ENCODE data around the gene AP1M2.

AP1M2 gene

DNA sequence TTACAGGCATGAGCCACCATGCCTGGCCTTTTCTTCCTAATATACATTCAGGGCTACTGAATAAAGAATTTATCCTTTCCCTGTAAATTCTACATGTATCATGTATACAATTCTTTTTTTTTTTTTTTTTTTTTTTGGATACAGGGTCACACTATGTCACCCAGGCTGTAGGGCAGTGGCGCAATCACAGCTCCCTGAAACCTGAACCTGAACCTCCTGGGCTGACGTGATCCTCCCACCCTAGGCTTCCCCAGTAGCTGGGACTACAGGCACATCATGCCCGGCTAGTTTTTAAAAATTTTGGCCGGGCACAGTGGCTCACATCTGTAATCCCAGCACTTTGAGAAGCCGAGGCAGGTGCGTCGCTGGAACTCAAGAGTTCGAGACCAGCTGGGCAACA is 31.7 kb upstream of the AP1M2 start:
- Histone ChIP-seq H3K9me3 (ENCODE audit: control insufficient read depth, insufficient read depth, low read length) (no peaks in the 10 kb centered on the region), H3K4me3 (ENCODE audit: low read length) (no peak overlapping the region), H3K27me3 (ENCODE audit: control insufficient read depth, insufficient read depth, low read length) (no peaks in the 10 kb centered on the region), H3K4me1 (ENCODE audit: control insufficient read depth, insufficient read depth, low read length) (no peaks in the 10 kb centered on the region), H3K27ac (ENCODE audit: low read length) (no peak overlapping the region), H3K36me3 (ENCODE audit: control insufficient read depth, insufficient read depth, low read length) (no peaks in the 10 kb centered on the region)
- WGBS (ENCODE audit: insufficient coverage, insufficient read length) = no CpG with 5 or more reads among the region's 8 CpGs
- DNase-seq (ENCODE audit: low read depth, low spot score) = no peak

GRCh38 chr19:10617409-10618121 is 30.5 kb upstream of the AP1M2 start:
- no peaks in the 10 kb centered on the region for H3K27me3 ChIP-seq (ENCODE audit: control insufficient read depth, insufficient read depth, low read length)
- WGBS (ENCODE audit: insufficient coverage, insufficient read length) = no CpG with 5 or more reads among the region's 15 CpGs
- H3K4me3 ChIP-seq (ENCODE audit: low read length) = no peak overlapping the region
- H3K4me1 ChIP-seq (ENCODE audit: control insufficient read depth, insufficient read depth, low read length) = no peaks in the 10 kb centered on the region
- DNase-seq (ENCODE audit: low read depth, low spot score) = no peak
- no peak overlapping the region for H3K27ac ChIP-seq (ENCODE audit: low read length)
- no peaks in the 10 kb centered on the region for H3K9me3 ChIP-seq (ENCODE audit: control insufficient read depth, insufficient read depth, low read length)
- no peaks in the 10 kb centered on the region for H3K36me3 ChIP-seq (ENCODE audit: control insufficient read depth, insufficient read depth, low read length)

DNA sequence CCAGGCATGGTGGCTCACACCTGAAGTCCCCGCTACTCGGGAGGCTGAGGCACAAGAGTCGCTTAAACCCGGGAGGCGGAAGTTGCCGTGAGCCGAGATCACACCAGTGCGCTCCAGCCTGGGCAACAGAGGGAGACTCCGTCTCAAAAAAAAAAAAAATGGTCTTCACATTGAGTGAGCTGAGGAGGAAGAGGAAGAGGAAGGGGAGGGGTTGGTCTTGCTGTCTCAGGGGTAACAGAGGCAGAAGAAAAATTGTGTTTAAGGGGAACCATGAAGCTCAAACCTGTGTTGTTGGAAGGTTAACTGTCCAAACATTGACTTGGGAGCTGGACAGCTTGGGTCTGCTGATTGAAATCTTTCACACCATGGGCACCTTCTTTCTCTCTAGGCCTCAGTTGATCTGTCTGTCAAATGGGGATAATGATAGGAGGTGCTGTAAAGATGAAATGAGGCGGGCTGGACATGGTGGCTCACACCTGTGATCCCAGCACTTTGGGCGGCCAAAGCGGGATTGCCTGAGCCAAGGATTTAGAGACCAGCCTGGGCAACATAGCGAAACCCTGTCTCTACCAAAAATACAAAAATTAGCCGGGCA is 28.4 kb upstream of the AP1M2 start:
- WGBS (ENCODE audit: insufficient coverage, insufficient read length) = no CpG with 5 or more reads among the region's 14 CpGs
- H3K4me3 ChIP-seq (ENCODE audit: low read length) = no peak overlapping the region
- H3K27ac ChIP-seq (ENCODE audit: low read length) = no peak overlapping the region
- H3K4me1 ChIP-seq (ENCODE audit: control insufficient read depth, insufficient read depth, low read length) = no peaks in the 10 kb centered on the region
- H3K9me3 ChIP-seq (ENCODE audit: control insufficient read depth, insufficient read depth, low read length) = no peaks in the 10 kb centered on the region
- H3K36me3 ChIP-seq (ENCODE audit: control insufficient read depth, insufficient read depth, low read length) = no peaks in the 10 kb centered on the region
- no peak for DNase-seq (ENCODE audit: low read depth, low spot score)
- H3K27me3 ChIP-seq (ENCODE audit: control insufficient read depth, insufficient read depth, low read length) = no peaks in the 10 kb centered on the region

DNA sequence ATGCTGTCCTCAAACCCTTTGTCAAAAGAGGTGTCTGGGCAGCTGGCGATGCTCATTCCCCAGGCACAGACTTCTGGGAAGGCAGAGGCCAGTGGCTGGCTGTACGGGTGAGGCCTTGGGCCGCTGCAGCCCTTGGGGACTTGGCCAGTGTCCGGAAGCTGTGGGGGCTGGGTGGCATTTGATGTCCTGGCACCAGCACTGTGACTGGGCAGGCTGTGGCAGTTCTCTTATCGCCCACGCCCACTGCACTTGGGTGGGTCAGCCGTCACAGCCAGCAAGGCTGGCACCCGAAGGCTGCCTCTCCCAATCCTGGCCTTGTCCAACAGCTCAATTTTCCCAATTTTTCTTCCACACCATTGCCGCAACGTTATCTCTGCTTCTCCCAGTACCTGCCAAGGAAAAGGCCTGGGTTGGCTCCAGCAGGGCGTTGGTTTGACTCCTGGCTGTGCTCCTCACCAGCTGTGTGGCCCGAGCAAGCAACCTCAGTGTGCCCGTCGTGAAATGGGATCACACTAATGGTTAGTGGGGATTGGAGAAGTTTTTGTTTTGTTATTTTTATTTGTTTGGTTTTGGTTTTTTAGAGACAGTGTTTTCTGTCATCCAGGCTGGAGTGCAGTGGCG is 25.5 kb upstream of the AP1M2 start:
- Histone ChIP-seq H3K9me3 (ENCODE audit: control insufficient read depth, insufficient read depth, low read length) (no peaks in the 10 kb centered on the region), H3K27me3 (ENCODE audit: control insufficient read depth, insufficient read depth, low read length) (no peaks in the 10 kb centered on the region), H3K27ac (ENCODE audit: low read length) (no peak overlapping the region), H3K36me3 (ENCODE audit: control insufficient read depth, insufficient read depth, low read length) (no peaks in the 10 kb centered on the region), H3K4me1 (ENCODE audit: control insufficient read depth, insufficient read depth, low read length) (no peaks in the 10 kb centered on the region), H3K4me3 (ENCODE audit: low read length) (no peak overlapping the region)
- no CpG with 5 or more reads among the region's 15 CpGs for WGBS (ENCODE audit: insufficient coverage, insufficient read length)
- DNase-seq (ENCODE audit: low read depth, low spot score) = no peak

DNA sequence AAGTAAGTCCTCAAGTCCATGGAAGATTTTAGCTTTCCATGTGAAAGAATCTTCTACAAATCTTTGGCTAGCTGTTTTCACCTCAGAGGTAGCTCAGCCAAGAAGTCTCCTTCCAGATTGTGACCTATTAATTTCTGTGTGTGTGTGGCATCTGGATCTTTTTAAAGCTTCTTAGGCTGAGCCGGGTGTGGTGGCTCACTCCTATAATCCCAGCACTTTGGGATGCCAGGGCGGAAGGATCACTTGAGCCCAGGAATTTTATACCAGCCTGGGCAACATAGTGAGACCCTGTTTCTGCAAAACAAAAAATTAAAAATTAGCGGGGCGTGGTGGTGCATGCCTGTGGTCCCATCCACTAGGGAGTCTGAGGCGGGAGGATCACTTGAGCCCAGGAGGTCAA is 24.8 kb upstream of the AP1M2 start:
- Histone ChIP-seq H3K4me1 (ENCODE audit: control insufficient read depth, insufficient read depth, low read length) (no peaks in the 10 kb centered on the region), H3K27me3 (ENCODE audit: control insufficient read depth, insufficient read depth, low read length) (no peaks in the 10 kb centered on the region), H3K36me3 (ENCODE audit: control insufficient read depth, insufficient read depth, low read length) (no peaks in the 10 kb centered on the region), H3K9me3 (ENCODE audit: control insufficient read depth, insufficient read depth, low read length) (no peaks in the 10 kb centered on the region), H3K27ac (ENCODE audit: low read length) (no peak overlapping the region), H3K4me3 (ENCODE audit: low read length) (no peak overlapping the region)
- no peak for DNase-seq (ENCODE audit: low read depth, low spot score)
- WGBS (ENCODE audit: insufficient coverage, insufficient read length) = no CpG with 5 or more reads among the region's 5 CpGs

GRCh38 chr19:10604460-10604980 is 17.4 kb upstream of the AP1M2 start:
- no peak overlapping the region for H3K27ac ChIP-seq (ENCODE audit: low read length)
- no peak overlapping the region for H3K4me3 ChIP-seq (ENCODE audit: low read length)
- no peaks in the 10 kb centered on the region for H3K36me3 ChIP-seq (ENCODE audit: control insufficient read depth, insufficient read depth, low read length)
- H3K27me3 ChIP-seq (ENCODE audit: control insufficient read depth, insufficient read depth, low read length) = no peaks in the 10 kb centered on the region
- H3K9me3 ChIP-seq (ENCODE audit: control insufficient read depth, insufficient read depth, low read length) = no peaks in the 10 kb centered on the region
- no CpG with 5 or more reads among the region's 9 CpGs for whole genome bisulfite sequencing (ENCODE audit: insufficient coverage, insufficient read length)
- H3K4me1 ChIP-seq (ENCODE audit: control insufficient read depth, insufficient read depth, low read length) = peaks cover 4% of the 10 kb centered on the region; the same call in 1 of the 2 replicates
- DNase-seq (ENCODE audit: low read depth, low spot score) = no peak

DNA sequence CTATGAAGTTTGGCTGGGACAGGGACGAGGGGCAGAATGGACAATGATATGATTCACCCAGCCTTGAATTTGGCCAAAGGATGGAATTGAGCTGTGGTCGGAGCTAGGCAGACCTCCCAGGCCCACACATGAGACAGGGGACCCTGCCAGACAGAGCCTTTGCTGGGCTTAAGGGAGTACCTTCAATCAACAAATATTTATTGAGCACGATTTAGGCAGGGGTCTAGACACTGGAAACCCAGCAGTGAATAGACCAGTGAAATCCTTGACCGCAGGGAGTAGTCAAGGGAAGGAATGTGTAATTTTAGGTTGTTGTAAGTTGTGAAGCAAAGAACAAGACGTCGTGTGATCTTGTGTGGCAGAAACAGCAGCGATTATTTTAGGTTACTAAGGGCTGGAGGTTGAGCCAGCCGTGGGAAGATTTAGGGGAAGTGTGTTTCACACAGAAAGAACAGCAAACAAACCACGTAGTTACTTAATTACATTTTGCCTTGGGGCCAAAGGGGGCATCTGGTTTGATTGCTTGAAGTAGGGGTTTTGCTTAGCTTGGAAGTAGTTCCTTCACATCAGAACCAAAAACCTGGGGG is 16.9 kb upstream of the AP1M2 start:
- no peaks in the 10 kb centered on the region for H3K27me3 ChIP-seq (ENCODE audit: control insufficient read depth, insufficient read depth, low read length)
- DNase-seq (ENCODE audit: low read depth, low spot score) = no peak
- no peak overlapping the region for H3K27ac ChIP-seq (ENCODE audit: low read length)
- H3K9me3 ChIP-seq (ENCODE audit: control insufficient read depth, insufficient read depth, low read length) = no peaks in the 10 kb centered on the region
- H3K4me3 ChIP-seq (ENCODE audit: low read length) = no peak overlapping the region
- no peaks in the 10 kb centered on the region for H3K36me3 ChIP-seq (ENCODE audit: control insufficient read depth, insufficient read depth, low read length)
- peaks cover 4% of the 10 kb centered on the region; the same call in 1 of the 2 replicates for H3K4me1 ChIP-seq (ENCODE audit: control insufficient read depth, insufficient read depth, low read length)
- WGBS (ENCODE audit: insufficient coverage, insufficient read length) = 100% methylated on average over 2 of the region's 9 CpGs

GRCh38 chr19:10603084-10603872 is 16.2 kb upstream of the AP1M2 start:
- Histone ChIP-seq H3K4me1 (ENCODE audit: control insufficient read depth, insufficient read depth, low read length) (peaks cover 4% of the 10 kb centered on the region; the same call in 1 of the 2 replicates), H3K36me3 (ENCODE audit: control insufficient read depth, insufficient read depth, low read length) (no peaks in the 10 kb centered on the region), H3K4me3 (ENCODE audit: low read length) (peak overlapping the region; percentile 90; the same call in 1 of the 2 replicates), H3K27ac (ENCODE audit: low read length) (no peak overlapping the region), H3K27me3 (ENCODE audit: control insufficient read depth, insufficient read depth, low read length) (no peaks in the 10 kb centered on the region), H3K9me3 (ENCODE audit: control insufficient read depth, insufficient read depth, low read length) (no peaks in the 10 kb centered on the region)
- no CpG with 5 or more reads among the region's 19 CpGs for WGBS (ENCODE audit: insufficient coverage, insufficient read length)
- DNase-seq (ENCODE audit: low read depth, low spot score) = no peak

GRCh38 chr19:10602330-10603083 is 15.4 kb upstream of the AP1M2 start:
- Histone ChIP-seq H3K27me3 (ENCODE audit: control insufficient read depth, insufficient read depth, low read length) (no peaks in the 10 kb centered on the region), H3K36me3 (ENCODE audit: control insufficient read depth, insufficient read depth, low read length) (no peaks in the 10 kb centered on the region), H3K9me3 (ENCODE audit: control insufficient read depth, insufficient read depth, low read length) (no peaks in the 10 kb centered on the region), H3K4me3 (ENCODE audit: low read length) (peak overlapping the region; percentile 90), H3K4me1 (ENCODE audit: control insufficient read depth, insufficient read depth, low read length) (peaks cover 4% of the 10 kb centered on the region; the same call in 1 of the 2 replicates), H3K27ac (ENCODE audit: low read length) (no peak overlapping the region)
- no peak for DNase-seq (ENCODE audit: low read depth, low spot score)
- WGBS (ENCODE audit: insufficient coverage, insufficient read length) = no CpG with 5 or more reads among the region's 76 CpGs

All from iPS DF 6.9 (cell line).